HepG2 (cell line): ENCODE measurements around the gene ZBTB7C. TPM values are rescaled to one million over a fixed set of nuclear protein-coding genes. Genes with fewer than 3 reads are reported as not detected.

Source experiments
- EEA1 ChIP-seq: sonication (generic); formaldehyde crosslinking; IDR thresholded peaks from 2 replicates; pipeline ENCODE4 v1.5.1; 2020; ENCODE audit warnings: mild to moderate bottlenecking, missing genetic modification reagents, borderline replicate concordance
- EED ChIP-seq: sonication (generic); formaldehyde crosslinking; IDR thresholded peaks from 2 replicates; pipeline ENCODE4 v1.5.0; 2020; ENCODE audit warnings: mild to moderate bottlenecking, missing genetic modification reagents
- FOSL2 ChIP-seq: sonication (generic); formaldehyde crosslinking; IDR thresholded peaks from 2 replicates; pipeline ENCODE4 v1.4.0; 2020; ENCODE audit warnings: missing genetic modification reagents
- ZNF207 ChIP-seq: fragments of 450-650 bp; IDR thresholded peaks from 2 replicates; pipeline ENCODE4 v1.6.1; 2016; ENCODE audit warnings: antibody characterized with exemption, borderline replicate concordance
- polyA plus RNA-seq, 8 experiments: library from polyadenylated mRNA; depleted of rRNA in 3 of 8; stranded (reverse) in 7 of 8; unstranded in 1 of 8; fragments of >200 nt; fragmentation: Illumina TruSeq in 4 of 8; extraction: Trizol in 4 of 8; gene quantifications; 2 replicates each; pipeline versions ENCODE4 v1.2.1 to v1.2.3, GENCODE V29; 2011 to 2016; ENCODE audit warnings: low read depth in 4 of 8, missing spikeins in 1 of 8, mixed read lengths in 1 of 8; ENCODE audit not compliant: insufficient read depth in 1 of 8
- total RNA-seq, 5 experiments: library from RNA; depleted of rRNA; stranded (reverse); fragments of >200 nt; fragmentation: Illumina TruSeq; extraction: Trizol; gene quantifications; 2 replicates each; pipeline ENCODE4 v1.2.3, GENCODE V29; 2016; ENCODE audit warnings: low read depth in 1 of 5
- TF ChIP-seq, protein P1 (sequence below): sonication (generic); formaldehyde crosslinking; IDR thresholded peaks from 2 replicates; pipeline ENCODE4 v1.4.0; 2020; ENCODE audit warnings: mild to moderate bottlenecking, missing genetic modification reagents
- TF ChIP-seq, protein P2 (sequence below): sonication (generic); formaldehyde crosslinking; conservative IDR thresholded peaks from 2 replicates; pipeline ENCODE4 v1.4.0; 2020; ENCODE audit warnings: missing genetic modification reagents
- TF ChIP-seq, protein P3 (sequence below): sonication (generic); formaldehyde crosslinking; IDR thresholded peaks from 2 replicates; pipeline ENCODE4 v1.9.0; 2021; ENCODE audit warnings: missing genetic modification reagents, borderline replicate concordance
- TF ChIP-seq, protein P4 (sequence below): sonication (generic); formaldehyde crosslinking; IDR thresholded peaks from 2 replicates; pipeline ENCODE4 v1.4.0; 2020; ENCODE audit warnings: mild to moderate bottlenecking, missing genetic modification reagents

ZBTB7C gene
- total and polyA plus RNA-seq, 2 of the 13 experiments (the other 11 are each of a cell fraction or from before 2014, with no cell fraction given): 0.01 to 0.04 TPM

DNA sequence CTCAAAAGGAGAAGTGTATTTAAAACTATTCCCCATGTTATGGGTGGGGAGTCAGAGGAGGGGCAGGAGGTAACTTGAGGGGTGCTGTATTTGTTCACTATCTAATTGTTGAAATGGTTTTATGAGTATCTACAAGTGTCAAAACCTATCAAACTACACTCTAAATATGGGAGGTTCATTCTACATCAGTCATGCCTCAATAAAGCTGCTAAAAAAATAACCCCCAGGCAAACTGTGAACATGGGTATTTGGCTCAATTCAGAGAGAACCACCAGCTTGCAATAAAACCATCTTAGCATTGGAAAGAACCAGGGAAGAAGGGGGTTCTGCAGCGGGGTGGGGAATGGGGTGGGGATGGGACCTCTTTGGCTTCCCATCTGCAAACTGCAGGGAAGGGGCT is 302.7 kb downstream of the ZBTB7C start (continued):
- TF ChIP-seq, protein P1, sequence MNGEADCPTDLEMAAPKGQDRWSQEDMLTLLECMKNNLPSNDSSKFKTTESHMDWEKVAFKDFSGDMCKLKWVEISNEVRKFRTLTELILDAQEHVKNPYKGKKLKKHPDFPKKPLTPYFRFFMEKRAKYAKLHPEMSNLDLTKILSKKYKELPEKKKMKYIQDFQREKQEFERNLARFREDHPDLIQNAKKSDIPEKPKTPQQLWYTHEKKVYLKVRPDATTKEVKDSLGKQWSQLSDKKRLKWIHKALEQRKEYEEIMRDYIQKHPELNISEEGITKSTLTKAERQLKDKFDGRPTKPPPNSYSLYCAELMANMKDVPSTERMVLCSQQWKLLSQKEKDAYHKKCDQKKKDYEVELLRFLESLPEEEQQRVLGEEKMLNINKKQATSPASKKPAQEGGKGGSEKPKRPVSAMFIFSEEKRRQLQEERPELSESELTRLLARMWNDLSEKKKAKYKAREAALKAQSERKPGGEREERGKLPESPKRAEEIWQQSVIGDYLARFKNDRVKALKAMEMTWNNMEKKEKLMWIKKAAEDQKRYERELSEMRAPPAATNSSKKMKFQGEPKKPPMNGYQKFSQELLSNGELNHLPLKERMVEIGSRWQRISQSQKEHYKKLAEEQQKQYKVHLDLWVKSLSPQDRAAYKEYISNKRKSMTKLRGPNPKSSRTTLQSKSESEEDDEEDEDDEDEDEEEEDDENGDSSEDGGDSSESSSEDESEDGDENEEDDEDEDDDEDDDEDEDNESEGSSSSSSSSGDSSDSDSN: no peak
- TF ChIP-seq EEA1 (no peak), FOSL2 (CRISPR knock-in tag) (no peak), EED (CRISPR knock-in tag) (no peak), ZNF207 (no peak)
- TF ChIP-seq, protein P2, sequence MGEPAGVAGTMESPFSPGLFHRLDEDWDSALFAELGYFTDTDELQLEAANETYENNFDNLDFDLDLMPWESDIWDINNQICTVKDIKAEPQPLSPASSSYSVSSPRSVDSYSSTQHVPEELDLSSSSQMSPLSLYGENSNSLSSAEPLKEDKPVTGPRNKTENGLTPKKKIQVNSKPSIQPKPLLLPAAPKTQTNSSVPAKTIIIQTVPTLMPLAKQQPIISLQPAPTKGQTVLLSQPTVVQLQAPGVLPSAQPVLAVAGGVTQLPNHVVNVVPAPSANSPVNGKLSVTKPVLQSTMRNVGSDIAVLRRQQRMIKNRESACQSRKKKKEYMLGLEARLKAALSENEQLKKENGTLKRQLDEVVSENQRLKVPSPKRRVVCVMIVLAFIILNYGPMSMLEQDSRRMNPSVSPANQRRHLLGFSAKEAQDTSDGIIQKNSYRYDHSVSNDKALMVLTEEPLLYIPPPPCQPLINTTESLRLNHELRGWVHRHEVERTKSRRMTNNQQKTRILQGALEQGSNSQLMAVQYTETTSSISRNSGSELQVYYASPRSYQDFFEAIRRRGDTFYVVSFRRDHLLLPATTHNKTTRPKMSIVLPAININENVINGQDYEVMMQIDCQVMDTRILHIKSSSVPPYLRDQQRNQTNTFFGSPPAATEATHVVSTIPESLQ (CRISPR knock-in tag): no peak
- TF ChIP-seq, protein P3, sequence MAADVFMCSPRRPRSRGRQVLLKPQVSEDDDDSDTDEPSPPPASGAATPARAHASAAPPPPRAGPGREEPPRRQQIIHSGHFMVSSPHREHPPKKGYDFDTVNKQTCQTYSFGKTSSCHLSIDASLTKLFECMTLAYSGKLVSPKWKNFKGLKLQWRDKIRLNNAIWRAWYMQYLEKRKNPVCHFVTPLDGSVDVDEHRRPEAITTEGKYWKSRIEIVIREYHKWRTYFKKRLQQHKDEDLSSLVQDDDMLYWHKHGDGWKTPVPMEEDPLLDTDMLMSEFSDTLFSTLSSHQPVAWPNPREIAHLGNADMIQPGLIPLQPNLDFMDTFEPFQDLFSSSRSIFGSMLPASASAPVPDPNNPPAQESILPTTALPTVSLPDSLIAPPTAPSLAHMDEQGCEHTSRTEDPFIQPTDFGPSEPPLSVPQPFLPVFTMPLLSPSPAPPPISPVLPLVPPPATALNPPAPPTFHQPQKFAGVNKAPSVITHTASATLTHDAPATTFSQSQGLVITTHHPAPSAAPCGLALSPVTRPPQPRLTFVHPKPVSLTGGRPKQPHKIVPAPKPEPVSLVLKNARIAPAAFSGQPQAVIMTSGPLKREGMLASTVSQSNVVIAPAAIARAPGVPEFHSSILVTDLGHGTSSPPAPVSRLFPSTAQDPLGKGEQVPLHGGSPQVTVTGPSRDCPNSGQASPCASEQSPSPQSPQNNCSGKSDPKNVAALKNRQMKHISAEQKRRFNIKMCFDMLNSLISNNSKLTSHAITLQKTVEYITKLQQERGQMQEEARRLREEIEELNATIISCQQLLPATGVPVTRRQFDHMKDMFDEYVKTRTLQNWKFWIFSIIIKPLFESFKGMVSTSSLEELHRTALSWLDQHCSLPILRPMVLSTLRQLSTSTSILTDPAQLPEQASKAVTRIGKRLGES (CRISPR knock-in tag): no peak
- TF ChIP-seq, protein P4, sequence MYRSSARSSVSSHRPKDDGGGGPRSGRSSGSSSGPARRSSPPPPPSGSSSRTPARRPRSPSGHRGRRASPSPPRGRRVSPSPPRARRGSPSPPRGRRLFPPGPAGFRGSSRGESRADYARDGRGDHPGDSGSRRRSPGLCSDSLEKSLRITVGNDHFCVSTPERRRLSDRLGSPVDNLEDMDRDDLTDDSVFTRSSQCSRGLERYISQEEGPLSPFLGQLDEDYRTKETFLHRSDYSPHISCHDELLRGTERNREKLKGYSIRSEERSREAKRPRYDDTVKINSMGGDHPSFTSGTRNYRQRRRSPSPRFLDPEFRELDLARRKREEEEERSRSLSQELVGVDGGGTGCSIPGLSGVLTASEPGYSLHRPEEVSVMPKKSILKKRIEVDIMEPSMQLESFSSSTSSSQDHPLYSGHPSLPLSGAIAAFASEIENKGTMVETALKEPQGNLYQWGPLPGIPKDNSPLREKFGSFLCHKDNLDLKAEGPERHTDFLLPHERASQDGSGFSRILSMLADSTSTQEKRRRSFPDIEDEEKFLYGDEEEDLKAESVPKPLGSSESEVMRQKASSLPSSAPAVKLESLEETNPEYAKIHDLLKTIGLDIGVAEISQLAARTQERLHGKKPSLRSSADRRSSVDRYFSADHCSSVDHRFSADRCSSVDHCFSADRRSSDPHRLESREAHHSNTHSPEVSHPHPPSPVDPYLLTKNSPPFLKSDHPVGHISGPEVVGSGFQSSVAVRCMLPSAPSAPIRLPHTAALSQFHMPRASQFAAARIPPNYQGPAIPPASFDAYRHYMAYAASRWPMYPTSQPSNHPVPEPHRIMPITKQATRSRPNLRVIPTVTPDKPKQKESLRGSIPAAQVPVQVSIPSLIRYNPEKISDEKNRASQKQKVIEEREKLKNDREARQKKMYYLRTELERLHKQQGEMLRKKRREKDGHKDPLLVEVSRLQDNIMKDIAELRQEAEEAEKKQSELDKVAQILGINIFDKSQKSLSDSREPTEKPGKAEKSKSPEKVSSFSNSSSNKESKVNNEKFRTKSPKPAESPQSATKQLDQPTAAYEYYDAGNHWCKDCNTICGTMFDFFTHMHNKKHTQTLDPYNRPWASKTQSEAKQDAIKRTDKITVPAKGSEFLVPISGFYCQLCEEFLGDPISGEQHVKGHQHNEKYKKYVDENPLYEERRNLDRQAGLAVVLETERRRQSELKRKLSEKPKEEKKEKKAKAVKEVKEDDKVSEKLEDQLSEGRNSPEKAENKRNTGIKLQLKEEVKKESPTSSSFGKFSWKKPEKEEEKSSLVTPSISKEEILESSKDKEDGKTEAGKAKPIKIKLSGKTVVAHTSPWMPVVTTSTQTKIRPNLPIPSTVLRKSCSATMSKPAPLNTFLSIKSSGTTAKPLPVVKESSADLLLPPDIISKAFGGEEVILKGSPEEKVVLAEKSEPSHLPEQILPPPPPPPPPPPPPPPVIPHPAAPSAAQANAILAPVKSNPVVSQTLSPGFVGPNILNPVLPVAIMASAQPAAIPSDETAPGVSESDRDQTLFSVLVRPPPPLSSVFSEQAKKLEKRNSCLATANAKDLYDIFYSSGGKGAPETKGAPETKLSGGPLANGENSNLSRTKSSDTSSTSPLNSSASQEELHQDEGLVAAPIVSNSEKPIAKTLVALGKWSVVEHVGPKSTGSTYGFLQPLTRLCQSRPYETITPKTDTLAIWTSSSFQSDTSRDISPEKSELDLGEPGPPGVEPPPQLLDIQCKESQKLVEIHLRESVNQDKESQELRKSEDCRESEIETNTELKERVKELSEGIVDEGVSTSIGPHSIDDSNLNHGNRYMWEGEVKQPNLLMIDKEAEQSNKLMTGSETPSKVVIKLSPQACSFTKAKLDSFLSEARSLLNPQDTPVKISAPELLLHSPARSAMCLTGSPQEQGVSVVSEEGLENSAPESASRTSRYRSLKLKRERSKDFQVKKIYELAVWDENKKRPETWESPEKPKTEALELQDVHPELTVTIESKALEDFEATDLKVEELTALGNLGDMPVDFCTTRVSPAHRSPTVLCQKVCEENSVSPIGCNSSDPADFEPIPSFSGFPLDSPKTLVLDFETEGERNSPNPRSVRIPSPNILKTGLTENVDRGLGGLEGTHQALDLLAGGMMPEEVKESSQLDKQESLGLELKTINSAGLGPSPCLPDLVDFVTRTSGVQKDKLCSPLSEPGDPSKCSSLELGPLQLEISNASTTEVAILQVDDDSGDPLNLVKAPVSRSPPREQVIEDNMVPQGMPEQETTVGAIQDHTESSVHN (CRISPR knock-in tag): no peak
